Liver (tissue), 9 donors: ENCODE results near the gene PTPRC. TPM values are rescaled to one million over a fixed set of nuclear protein-coding genes. Genes with fewer than 3 reads are reported as not detected.

Source experiments
- DNase-seq: peaks from one replicate; pipeline ENCODE4 v3.0.0-alpha.2; 2017; ENCODE audit warnings: low spot score
- H3K27ac ChIP-seq, 2 donors: one replicate each; pipeline ENCODE4 v1.7.0; 2013; ENCODE audit warnings: inconsistent platforms in 2 of 2, low read length in 2 of 2, control low read depth in 1 of 2, low read depth in 1 of 2, mild to moderate bottlenecking in 1 of 2
- H3K27me3 ChIP-seq, 4 donors: one replicate each; pipeline versions ENCODE4 v1.6.1 to v1.7.0; 2013; ENCODE audit warnings: low read length in 3 of 4, inconsistent platforms in 1 of 4, mild to moderate bottlenecking in 1 of 4, moderate library complexity in 1 of 4; ENCODE audit not compliant: control insufficient read depth in 4 of 4, insufficient read depth in 4 of 4
- H3K36me3 ChIP-seq, 4 donors: one replicate each; pipeline versions ENCODE4 v1.6.1 to v1.7.0; 2013; ENCODE audit warnings: low read length in 3 of 4, mild to moderate bottlenecking in 3 of 4, low read depth in 1 of 4, moderate library complexity in 1 of 4; ENCODE audit not compliant: control insufficient read depth in 4 of 4, insufficient read depth in 3 of 4
- H3K4me1 ChIP-seq, 4 donors: one replicate each; pipeline versions ENCODE4 v1.6.1 to v1.7.0; 2013; ENCODE audit warnings: low read length in 3 of 4, mild to moderate bottlenecking in 3 of 4, moderate library complexity in 1 of 4; ENCODE audit not compliant: control insufficient read depth in 4 of 4, insufficient read depth in 4 of 4
- H3K4me3 ChIP-seq, 3 donors: one replicate each; pipeline versions ENCODE4 v1.6.1 to v1.7.0; 2013; ENCODE audit warnings: low read length in 3 of 3, control low read depth in 1 of 3, low read depth in 1 of 3, mild to moderate bottlenecking in 1 of 3
- H3K9ac ChIP-seq, 2 donors: one replicate each; pipeline ENCODE4 v1.7.0; 2013; ENCODE audit warnings: low read length in 2 of 2, mild to moderate bottlenecking in 2 of 2, moderate library complexity in 2 of 2, control low read depth in 1 of 2, low read depth in 1 of 2
- H3K9me3 ChIP-seq, 4 donors: one replicate each; pipeline versions ENCODE4 v1.6.1 to v1.7.0; 2013; ENCODE audit warnings: low read length in 3 of 4; ENCODE audit not compliant: control insufficient read depth in 4 of 4
- FOXA1 ChIP-seq: IDR thresholded peaks from 2 replicates; pipeline ENCODE4 v1.6.1; 2016; ENCODE audit warnings: antibody characterized with exemption
- FOXA2 ChIP-seq: IDR thresholded peaks from 2 replicates; pipeline ENCODE4 v1.6.1; 2016; ENCODE audit warnings: antibody characterized with exemption
- GABPA ChIP-seq, 2 donors: IDR thresholded peaks in 1 of 2; conservative IDR thresholded peaks in 1 of 2; 2 replicates each; pipeline ENCODE4 v1.6.1; 2016; ENCODE audit warnings: antibody characterized with exemption in 2 of 2, mild to moderate bottlenecking in 1 of 2, moderate library complexity in 1 of 2
- HNF4A ChIP-seq, 2 donors: conservative IDR thresholded peaks; 2 replicates each; pipeline ENCODE4 v1.6.1; 2016; ENCODE audit warnings: antibody characterized with exemption in 2 of 2, mild to moderate bottlenecking in 2 of 2
- JUND ChIP-seq, 2 donors: IDR thresholded peaks; 2 replicates each; pipeline ENCODE4 v1.6.1; 2016; ENCODE audit warnings: antibody characterized with exemption in 2 of 2
- NR2F2 ChIP-seq: IDR thresholded peaks from 2 replicates; pipeline ENCODE4 v1.6.1; 2016; ENCODE audit warnings: antibody characterized with exemption
- RAD21 ChIP-seq, 2 donors: IDR thresholded peaks; 2 replicates each; pipeline ENCODE4 v1.6.1; 2016; ENCODE audit warnings: antibody characterized with exemption in 2 of 2, mild to moderate bottlenecking in 2 of 2
- SP1 ChIP-seq: IDR thresholded peaks from 2 replicates; pipeline ENCODE4 v1.6.1; 2018; ENCODE audit warnings: antibody characterized with exemption, mild to moderate bottlenecking
- TAF1 ChIP-seq: conservative IDR thresholded peaks from 2 replicates; pipeline ENCODE4 v1.6.1; 2016; ENCODE audit warnings: antibody characterized with exemption, mild to moderate bottlenecking
- YY1 ChIP-seq: IDR thresholded peaks from 2 replicates; pipeline ENCODE4 v1.6.1; 2016; ENCODE audit warnings: antibody characterized with exemption, mild to moderate bottlenecking
- WGBS: extraction: QIAGEN DNeasy Blood & Tissue Kit; methylation state at CpG from one replicate; pipeline ENCODE4 v1.1.7; 2013; 5-methylcytosine and 5-hydroxymethylcytosine counted together
- polyA plus RNA-seq, 2 donors: library from polyadenylated mRNA; stranded (reverse) in 1 of 2; unstranded in 1 of 2; fragments of 200-250 nt in 1 of 2; fragments of >200 nt in 1 of 2; fragmentation: Nextera tagmentation in 1 of 2; extraction: Ambion mirVana in 1 of 2; gene quantifications; one replicate each; pipeline versions ENCODE4 v1.2.1 to v1.2.3, GENCODE V29; 2013 to 2015
- total RNA-seq, 2 donors: library from RNA; depleted of rRNA; stranded (reverse); fragments of >200 nt; gene quantifications; one replicate each; pipeline ENCODE4 v1.2.3, GENCODE V29; 2014
- TF ChIP-seq, protein P1 (sequence below): IDR thresholded peaks from 2 replicates; pipeline ENCODE4 v1.6.1; 2016; ENCODE audit warnings: antibody characterized with exemption
- TF ChIP-seq, protein P2 (sequence below): IDR thresholded peaks from 2 replicates; pipeline ENCODE4 v1.6.1; 2016; ENCODE audit warnings: antibody characterized with exemption
- donor health status: healthy.
- donor health status: healthy.
- donor health status: healthy.
- donor health status: healthy.
- donor health status: healthy.

The PTPRC gene
- total and polyA plus RNA-seq, 4 donors, result 5.8 to 34.1 (median 16.2) TPM

DNA sequence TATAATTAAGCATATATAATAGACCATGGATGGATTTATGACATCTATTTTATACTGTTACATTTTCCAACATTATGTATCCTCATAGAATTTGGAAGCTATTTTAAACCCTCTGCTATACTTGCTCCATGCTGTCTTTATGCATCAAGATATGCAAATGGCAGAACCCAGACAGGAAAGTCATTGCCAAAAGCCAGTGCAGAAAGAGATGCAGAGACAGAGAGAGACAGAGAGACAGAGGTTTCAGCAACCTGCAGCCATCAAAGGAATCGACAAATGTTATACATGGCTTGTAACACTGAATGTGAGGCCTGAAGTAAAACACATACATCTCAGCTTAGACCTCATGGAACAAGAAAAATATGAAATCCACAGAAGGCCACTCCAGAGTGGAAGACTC, 7.5 kb upstream of the PTPRC start:
- Histone ChIP-seq H3K27ac (no peak overlapping the region), H3K27me3 (no peaks in the 10 kb centered on the region), H3K36me3 (no peaks in the 10 kb centered on the region), H3K9me3 (no peaks in the 10 kb centered on the region), H3K4me3 (no peak overlapping the region), H3K4me1 (no peaks in the 10 kb centered on the region), H3K9ac (no peak overlapping the region)
- TF ChIP-seq, protein P1, sequence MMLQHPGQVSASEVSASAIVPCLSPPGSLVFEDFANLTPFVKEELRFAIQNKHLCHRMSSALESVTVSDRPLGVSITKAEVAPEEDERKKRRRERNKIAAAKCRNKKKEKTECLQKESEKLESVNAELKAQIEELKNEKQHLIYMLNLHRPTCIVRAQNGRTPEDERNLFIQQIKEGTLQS, result no peak
- TF ChIP-seq HNF4A (conservative IDR thresholded peaks at IDR 0.05) (no peak), RAD21 (IDR thresholded peaks at IDR 0.05) (no peak), JUND (IDR thresholded peaks at IDR 0.05) (no peak), SP1 (no peak), GABPA (IDR thresholded peaks at IDR 0.05 in 1 of 2, conservative IDR thresholded peaks at IDR 0.05 in 1 of 2) (no peak)
- no peak for DNase-seq
- WGBS, result 91% methylated on average over 1 of the region's 1 CpG

DNA sequence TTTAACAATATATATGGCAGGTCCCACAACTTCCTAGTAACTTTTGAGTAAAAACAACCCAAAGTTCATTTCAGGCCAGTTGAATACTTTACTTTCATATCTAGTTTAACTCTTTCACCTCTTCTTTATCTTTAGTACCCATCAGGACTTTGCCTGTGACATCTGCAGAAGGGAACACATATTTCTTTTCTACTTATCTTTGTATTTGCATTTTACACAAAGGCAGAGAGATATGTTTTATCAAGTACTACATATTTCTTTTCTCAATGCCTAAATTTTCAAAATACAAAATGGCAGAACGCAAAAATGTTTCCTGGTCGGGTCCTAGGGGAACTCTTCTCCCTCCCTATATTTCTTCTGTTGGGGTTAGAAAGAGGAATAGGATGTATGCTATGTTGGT, 6.8 kb upstream of the PTPRC start:
- no peak overlapping the region for H3K4me3 ChIP-seq
- H3K27ac ChIP-seq, result no peak overlapping the region
- TF ChIP-seq TAF1, result no peak
- TF ChIP-seq GABPA (IDR thresholded peaks at IDR 0.05 in 1 of 2, conservative IDR thresholded peaks at IDR 0.05 in 1 of 2), result no peak
- no peak overlapping the region for H3K9ac ChIP-seq
- no peaks in the 10 kb centered on the region for H3K4me1 ChIP-seq
- no peaks in the 10 kb centered on the region for H3K27me3 ChIP-seq
- no peak for DNase-seq
- WGBS, result 87% methylated on average over 2 of the region's 2 CpGs
- H3K36me3 ChIP-seq, result no peaks in the 10 kb centered on the region
- no peaks in the 10 kb centered on the region for H3K9me3 ChIP-seq

DNA sequence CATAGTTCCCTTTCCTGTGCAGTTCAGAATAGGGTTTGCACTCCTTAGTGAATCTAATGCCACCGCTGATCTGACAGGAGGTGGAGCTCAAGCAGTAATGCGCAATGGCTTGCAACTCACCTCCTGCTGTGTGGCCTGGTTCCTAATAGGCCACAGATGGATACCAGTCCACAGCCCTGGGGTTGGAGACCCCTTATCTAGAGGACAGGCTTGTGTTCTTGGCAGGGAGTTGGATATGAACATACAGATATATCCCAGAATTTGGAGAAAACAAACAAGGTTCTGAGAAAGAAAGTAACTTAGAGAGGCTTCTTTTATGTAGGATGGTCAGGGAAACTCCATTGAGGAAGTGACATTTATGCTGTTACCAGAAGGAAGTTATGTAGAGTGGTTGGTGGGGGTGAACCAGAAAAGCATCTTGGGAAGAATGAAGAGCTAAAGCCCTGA, 5.1 kb upstream of the PTPRC start:
- Histone ChIP-seq H3K4me3 (no peak overlapping the region), H3K36me3 (no peaks in the 10 kb centered on the region), H3K4me1 (no peaks in the 10 kb centered on the region), H3K9ac (no peak overlapping the region), H3K27me3 (no peaks in the 10 kb centered on the region), H3K9me3 (no peaks in the 10 kb centered on the region), H3K27ac (no peak overlapping the region)
- TF ChIP-seq YY1 (no peak), FOXA1 (no peak), FOXA2 (no peak), NR2F2 (no peak)
- 83% methylated on average over 2 of the region's 2 CpGs for WGBS
- DNase-seq, result no peak

DNA sequence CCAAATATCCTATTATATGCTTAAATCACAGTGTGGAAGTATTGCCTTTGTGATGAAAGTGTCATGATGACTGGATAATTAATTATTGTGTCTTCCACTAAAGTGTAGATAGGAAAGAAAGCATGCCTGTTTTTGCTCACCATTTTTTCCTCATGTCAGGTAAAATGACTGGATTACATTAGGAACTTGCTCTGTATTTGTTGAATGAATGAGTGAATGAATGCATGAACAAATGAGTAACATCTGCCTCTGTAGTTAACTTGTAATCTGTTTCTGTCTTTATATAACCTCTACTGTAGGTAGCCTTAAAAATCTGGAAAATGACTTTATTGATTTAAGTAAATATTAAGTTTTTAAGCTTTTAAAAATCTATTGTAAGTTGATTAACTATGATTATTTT, 2.9 kb upstream of the PTPRC start:
- TF ChIP-seq JUND (IDR thresholded peaks at IDR 0.05) (no peak), TAF1 (no peak), FOXA2 (no peak), SP1 (no peak), FOXA1 (no peak)
- TF ChIP-seq, protein P2, sequence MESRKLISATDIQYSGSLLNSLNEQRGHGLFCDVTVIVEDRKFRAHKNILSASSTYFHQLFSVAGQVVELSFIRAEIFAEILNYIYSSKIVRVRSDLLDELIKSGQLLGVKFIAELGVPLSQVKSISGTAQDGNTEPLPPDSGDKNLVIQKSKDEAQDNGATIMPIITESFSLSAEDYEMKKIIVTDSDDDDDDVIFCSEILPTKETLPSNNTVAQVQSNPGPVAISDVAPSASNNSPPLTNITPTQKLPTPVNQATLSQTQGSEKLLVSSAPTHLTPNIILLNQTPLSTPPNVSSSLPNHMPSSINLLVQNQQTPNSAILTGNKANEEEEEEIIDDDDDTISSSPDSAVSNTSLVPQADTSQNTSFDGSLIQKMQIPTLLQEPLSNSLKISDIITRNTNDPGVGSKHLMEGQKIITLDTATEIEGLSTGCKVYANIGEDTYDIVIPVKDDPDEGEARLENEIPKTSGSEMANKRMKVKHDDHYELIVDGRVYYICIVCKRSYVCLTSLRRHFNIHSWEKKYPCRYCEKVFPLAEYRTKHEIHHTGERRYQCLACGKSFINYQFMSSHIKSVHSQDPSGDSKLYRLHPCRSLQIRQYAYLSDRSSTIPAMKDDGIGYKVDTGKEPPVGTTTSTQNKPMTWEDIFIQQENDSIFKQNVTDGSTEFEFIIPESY, result no peak
- H3K27me3 ChIP-seq, result no peaks in the 10 kb centered on the region
- no peak overlapping the region for H3K27ac ChIP-seq
- H3K9me3 ChIP-seq, result no peaks in the 10 kb centered on the region
- DNase-seq, result no peak
- H3K36me3 ChIP-seq, result no peaks in the 10 kb centered on the region
- H3K4me1 ChIP-seq, result no peaks in the 10 kb centered on the region
- H3K4me3 ChIP-seq, result no peak overlapping the region
- no peak overlapping the region for H3K9ac ChIP-seq
